HCT116 (cell line): ENCODE data around the gene DPP6. TPM values are rescaled to one million over a fixed set of nuclear protein-coding genes. Genes with fewer than 3 reads are reported as not detected.
"Not testable (repeated sequence)": the region's sequence is repeated elsewhere in the genome, so short reads cannot be mapped to it uniquely, and the experiment has no call there.

Experiments used
- ATAC-seq: fragments of 200-7000 bp; cut with Tn5 transposase; 2 replicates; pipeline ENCODE4 v1.9.1; 2020; ENCODE audit warnings: mild to moderate bottlenecking, moderate library complexity
- BruUV-seq: library from RNA; stranded (reverse); fragments of 400-500 nt; replicated peaks from 2 replicates; lab custom pipeline; 2021; lab: Mats Ljungman, UMichigan
- CTCF ChIA-PET: fragments of 300-600 bp; sonication (Branson Sonifier 250); formaldehyde crosslinking; loops from one replicate; lab custom pipeline; 2021; ENCODE audit warnings: antibody characterized with exemption; lab: Charles Lee
- POLR2A ChIA-PET: fragments of 300-600, 350-600 bp; sonication (Branson Sonifier 250); formaldehyde crosslinking; loops from one replicate; lab custom pipeline; 2021; ENCODE audit warnings: antibody characterized with exemption; lab: Charles Lee
- RAD21 ChIA-PET, 2 experiments: fragments of 300-600 bp; sonication (Branson Sonifier 250); formaldehyde crosslinking; loops; one replicate each; lab custom pipeline; 2023; ENCODE audit warnings: low total read pairs in 2 of 2; ENCODE audit not compliant: uncharacterized antibody in 2 of 2, unreplicated experiment in 2 of 2, low non-redundant PET in 1 of 2; lab: Charles Lee
- DNase-seq: peaks from one replicate; pipeline ENCODE4 v3.0.0-alpha.2; 2010; ENCODE audit warnings: low read depth, low spot score
- H2AFZ ChIP-seq: fragments of 200-600 bp; shearing (Covaris generic), sonication (generic); 2 replicates; pipeline ENCODE4 v1.6.1; 2017; ENCODE audit warnings: low read depth, mixed run types, mixed read lengths, antibody characterized with exemption, low read length; ENCODE audit not compliant: poor library complexity, severe bottlenecking
- H3K27ac ChIP-seq: 2 replicates; pipeline ENCODE4 v1.5.1; 2012; ENCODE audit warnings: low read depth, low read length
- H3K27me3 ChIP-seq: fragments of 200-600 bp; sonication (generic); 2 replicates; pipeline ENCODE4 v1.6.1; 2016; ENCODE audit warnings: mixed run types, low read length, mixed read lengths; ENCODE audit not compliant: insufficient read depth
- H3K36me3 ChIP-seq, 2 experiments: fragments of 200-500 bp in 1 of 2; fragments of 200-600 bp in 1 of 2; sonication (Bioruptor generic) in 1 of 2; sonication (generic) in 1 of 2; 2 replicates each; pipeline versions ENCODE4 v1.5.1 to v1.6.1; 2014 to 2016; ENCODE audit warnings: low read length in 2 of 2, inconsistent platforms in 1 of 2, mixed read lengths in 1 of 2, mixed run types in 1 of 2; ENCODE audit not compliant: insufficient read depth in 2 of 2, control insufficient read depth in 1 of 2
- H3K4me1 ChIP-seq, 2 experiments: fragments of 200-600 bp in 1 of 2; sonication (generic) in 1 of 2; 2 replicates each; pipeline versions ENCODE4 v1.5.1 to v1.6.1; 2012 to 2017; ENCODE audit warnings: low read length in 2 of 2, inconsistent platforms in 1 of 2, mild to moderate bottlenecking in 1 of 2, mixed read lengths in 1 of 2, mixed run types in 1 of 2, moderate library complexity in 1 of 2; ENCODE audit not compliant: insufficient read depth in 2 of 2, control insufficient read depth in 1 of 2
- H3K4me2 ChIP-seq: fragments of 200-600 bp; sonication (generic); 2 replicates; pipeline ENCODE4 v1.6.1; 2017; ENCODE audit warnings: mixed run types, low read length, mixed read lengths
- H3K4me3 ChIP-seq, 2 experiments: fragments of 200-600 bp in 1 of 2; sonication (generic) in 1 of 2; replicated peaks in 1 of 2; 2 replicates each; pipeline ENCODE4 v1.5.1; 2011 to 2016; ENCODE audit warnings: low read length in 2 of 2, control low read depth in 1 of 2, low read depth in 1 of 2, mild to moderate bottlenecking in 1 of 2, mixed read lengths in 1 of 2, mixed run types in 1 of 2
- H3K79me2 ChIP-seq: fragments of 200-600 bp; sonication (generic); 2 replicates; pipeline ENCODE4 v1.6.1; 2017; ENCODE audit warnings: mild to moderate bottlenecking, mixed run types, low read length, moderate library complexity, mixed read lengths; ENCODE audit not compliant: insufficient read depth
- H3K9ac ChIP-seq: fragments of 200-600 bp; sonication (generic); 2 replicates; pipeline ENCODE4 v1.6.1; 2016; ENCODE audit warnings: low read length, mixed read lengths
- H3K9me2 ChIP-seq: fragments of 200-600 bp; sonication (generic), shearing (Covaris generic); 2 replicates; pipeline ENCODE4 v1.6.1; 2017; ENCODE audit warnings: mixed run types, mild to moderate bottlenecking, moderate library complexity; ENCODE audit not compliant: insufficient read depth
- H3K9me3 ChIP-seq, 2 experiments: fragments of 200-500 bp in 1 of 2; fragments of 200-600 bp in 1 of 2; sonication (Bioruptor generic) in 1 of 2; sonication (generic) in 1 of 2; 2 replicates each; pipeline ENCODE4 v1.6.1; 2014 to 2017; ENCODE audit warnings: low read length in 2 of 2, mixed read lengths in 2 of 2, inconsistent platforms in 1 of 2, low read depth in 1 of 2, mild to moderate bottlenecking in 1 of 2, mixed run types in 1 of 2, moderate library complexity in 1 of 2; ENCODE audit not compliant: control insufficient read depth in 1 of 2, insufficient read depth in 1 of 2
- H4K20me1 ChIP-seq: fragments of 200-600 bp; sonication (generic), shearing (Covaris generic); 2 replicates; pipeline ENCODE4 v1.6.1; 2017; ENCODE audit warnings: mixed run types, mild to moderate bottlenecking, moderate library complexity; ENCODE audit not compliant: insufficient read depth
- intact Hi-C: fragments of 100-400 bp; cut with micrococcal nuclease; formaldehyde crosslinking; loops from 2 replicates; pipeline ENCODE4 v1.10.0; 2022
- total RNA-seq: library from RNA; stranded (reverse); gene quantifications from one replicate; pipeline ENCODE4 v1.2.1, GENCODE V29; 2021; ENCODE audit not compliant: unreplicated experiment

The DPP6 gene
- total RNA-seq, 1 experiment from 2014 or later, result not detected

- H4K20me1 ChIP-seq, DNase-seq, POLR2A ChIA-PET, CTCF ChIA-PET, intact Hi-C loops, BruUV-seq, H3K4me3 ChIP-seq, ATAC-seq, H3K36me3 ChIP-seq, H3K27me3 ChIP-seq, H3K9me2 ChIP-seq, H3K9me3 ChIP-seq, H3K4me1 ChIP-seq, RAD21 ChIA-PET, H3K79me2 ChIP-seq, H2AFZ ChIP-seq, H3K9ac ChIP-seq, H3K27ac ChIP-seq, H3K4me2 ChIP-seq: not testable (repeated sequence)
These were observed 36.6 kb upstream of the DPP6 start for GRCh38 chr7:154015636-154016035.

- DNase-seq, RAD21 ChIA-PET, H3K4me1 ChIP-seq, H3K4me2 ChIP-seq, H3K9me2 ChIP-seq, H3K79me2 ChIP-seq, BruUV-seq, H3K9ac ChIP-seq, intact Hi-C loops, H4K20me1 ChIP-seq, H3K4me3 ChIP-seq, ATAC-seq, POLR2A ChIA-PET, H3K27me3 ChIP-seq, H2AFZ ChIP-seq, H3K9me3 ChIP-seq, H3K27ac ChIP-seq, CTCF ChIA-PET, H3K36me3 ChIP-seq: not testable (repeated sequence)
These were observed 33.8 kb upstream of the DPP6 start for GRCh38 chr7:154018354-154018753.

- CTCF ChIA-PET, H3K9me2 ChIP-seq, ATAC-seq, intact Hi-C loops, H3K36me3 ChIP-seq, H3K27ac ChIP-seq, DNase-seq, BruUV-seq, RAD21 ChIA-PET, H3K4me1 ChIP-seq, H3K79me2 ChIP-seq, H4K20me1 ChIP-seq, POLR2A ChIA-PET, H3K9ac ChIP-seq, H3K4me3 ChIP-seq, H3K27me3 ChIP-seq, H3K9me3 ChIP-seq, H3K4me2 ChIP-seq, H2AFZ ChIP-seq: not testable (repeated sequence)
These were observed 24.4 kb upstream of the DPP6 start for GRCh38 chr7:154027805-154028204.

- DNase-seq, H3K4me3 ChIP-seq, H4K20me1 ChIP-seq, H3K36me3 ChIP-seq, H3K9ac ChIP-seq, H3K4me2 ChIP-seq, H2AFZ ChIP-seq, H3K79me2 ChIP-seq, ATAC-seq, H3K9me3 ChIP-seq, H3K27ac ChIP-seq, POLR2A ChIA-PET, CTCF ChIA-PET, RAD21 ChIA-PET, H3K9me2 ChIP-seq, BruUV-seq, H3K4me1 ChIP-seq, H3K27me3 ChIP-seq, intact Hi-C loops: not testable (repeated sequence)
These were observed 21.6 kb upstream of the DPP6 start for GRCh38 chr7:154030476-154031080.
